ENCODE data around the gene SQSTM1.
A peak's percentile ranks its signal among the peaks of the same experiment; 100 is the strongest.

- TF ChIP-seq SMARCB1 (IDR thresholded peaks at IDR 0.05; ENCODE audit: insufficient read length, low read depth) (no peak), EZH2 (IDR thresholded peaks at IDR 0.05; ENCODE audit: borderline replicate concordance, low read depth, low read length) (no peak), MXD1 (CRISPR knock-in tag; IDR thresholded peaks at IDR 0.05; ENCODE audit: borderline replicate concordance, poor library complexity, severe bottlenecking) (no peak), E4F1 (CRISPR knock-in tag; IDR thresholded peaks at IDR 0.05; ENCODE audit: borderline replicate concordance) (no peak), EGR1 (conservative IDR thresholded peaks at IDR 0.05) (peak; percentile 88), CHD1 (IDR thresholded peaks at IDR 0.05; ENCODE audit: low read length) (no peak), TEAD2 (tag; IDR thresholded peaks at IDR 0.05) (no peak), MYC (IDR thresholded peaks at IDR 0.05; ENCODE audit: low read depth, low read length) (peak; percentile 88), MYC (CRISPR knock-in tag; IDR thresholded peaks at IDR 0.05; ENCODE audit: borderline replicate concordance, low read depth) (peak; percentile 57; the same call in 1 of the 2 replicates), NR2C2 (CRISPR knock-in tag; IDR thresholded peaks at IDR 0.05) (no peak), NR2C2 (tag; IDR thresholded peaks at IDR 0.05) (peak; percentile 96), SAP30 (IDR thresholded peaks at IDR 0.05; ENCODE audit: borderline replicate concordance, insufficient read depth, low read depth, low read length, poor library complexity, severe bottlenecking) (peak; percentile 83), U2AF1 (optimal IDR thresholded peaks at IDR 0.05; ENCODE audit: low read depth, low read length) (no peak), E2F3 (CRISPR knock-in tag; IDR thresholded peaks at IDR 0.05) (no peak)
Measured at GRCh38 chr5:179858586-179859427, 38.1 kb downstream of the SQSTM1 start, which contains the start of gene MRNIP.

Data from K562 (cell line).